B cell (primary cell): Measurements from ENCODE around the gene OSBP2.

ENCODE experiments used
- EZH2 ChIP-seq: IDR thresholded peaks from 2 replicates; pipeline ENCODE4 v1.6.1; 2012; ENCODE audit warnings: borderline replicate concordance, low read depth, mild to moderate bottlenecking, moderate library complexity, low read length; ENCODE audit not compliant: insufficient read depth, poor library complexity, severe bottlenecking
- TF ChIP-seq, protein P1 (sequence below): fragments of 200-600 bp; IDR thresholded peaks from one replicate; pipeline ENCODE4 v1.8.0; 2022; ENCODE audit warnings: antibody characterized with exemption, mild to moderate bottlenecking

DNA sequence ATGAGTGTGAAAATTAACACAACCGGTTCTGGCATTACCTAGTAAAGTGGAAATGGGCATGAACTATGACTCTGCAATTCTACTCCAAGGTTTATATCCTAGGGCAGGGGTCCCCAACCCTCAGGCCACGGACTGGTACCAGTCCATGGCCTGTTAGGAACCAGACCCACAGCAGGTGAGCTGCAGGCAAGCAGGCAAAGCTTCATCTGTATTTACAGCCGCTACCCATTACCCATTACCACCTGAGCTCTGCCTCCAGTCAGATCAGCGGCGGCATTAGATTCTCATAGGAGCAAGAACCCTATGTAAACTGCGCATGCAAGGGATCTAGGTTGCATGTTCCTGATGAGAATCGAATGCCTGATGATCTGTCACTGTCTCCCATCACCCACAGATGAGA lies 224.1 kb downstream of the OSBP2 start:
- TF ChIP-seq, protein P1, sequence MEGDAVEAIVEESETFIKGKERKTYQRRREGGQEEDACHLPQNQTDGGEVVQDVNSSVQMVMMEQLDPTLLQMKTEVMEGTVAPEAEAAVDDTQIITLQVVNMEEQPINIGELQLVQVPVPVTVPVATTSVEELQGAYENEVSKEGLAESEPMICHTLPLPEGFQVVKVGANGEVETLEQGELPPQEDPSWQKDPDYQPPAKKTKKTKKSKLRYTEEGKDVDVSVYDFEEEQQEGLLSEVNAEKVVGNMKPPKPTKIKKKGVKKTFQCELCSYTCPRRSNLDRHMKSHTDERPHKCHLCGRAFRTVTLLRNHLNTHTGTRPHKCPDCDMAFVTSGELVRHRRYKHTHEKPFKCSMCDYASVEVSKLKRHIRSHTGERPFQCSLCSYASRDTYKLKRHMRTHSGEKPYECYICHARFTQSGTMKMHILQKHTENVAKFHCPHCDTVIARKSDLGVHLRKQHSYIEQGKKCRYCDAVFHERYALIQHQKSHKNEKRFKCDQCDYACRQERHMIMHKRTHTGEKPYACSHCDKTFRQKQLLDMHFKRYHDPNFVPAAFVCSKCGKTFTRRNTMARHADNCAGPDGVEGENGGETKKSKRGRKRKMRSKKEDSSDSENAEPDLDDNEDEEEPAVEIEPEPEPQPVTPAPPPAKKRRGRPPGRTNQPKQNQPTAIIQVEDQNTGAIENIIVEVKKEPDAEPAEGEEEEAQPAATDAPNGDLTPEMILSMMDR, result no peak
- TF ChIP-seq EZH2, result no peak
